HepG2 (cell line): ENCODE measurements around the gene PLPP3. TPM values are rescaled to one million over a fixed set of nuclear protein-coding genes. Genes with fewer than 3 reads are reported as not detected.

Source experiments
- ARID3A ChIP-seq: IDR thresholded peaks from 2 replicates; pipeline ENCODE4 v1.6.1; 2012; ENCODE audit warnings: low read depth, low read length, improper control_type of control experiment
- BCL6 ChIP-seq: IDR thresholded peaks from 2 replicates; pipeline ENCODE4 v1.6.1; 2016; ENCODE audit warnings: missing genetic modification reagents, missing compliant biosample characterization
- CREB1 ChIP-seq, 2 experiments: fragments of 450-650 bp in 1 of 2; IDR thresholded peaks; 2 replicates each; pipeline ENCODE4 v1.6.1; 2016 to 2017; ENCODE audit warnings: control low read depth in 1 of 2, mild to moderate bottlenecking in 1 of 2, missing compliant biosample characterization in 1 of 2, missing genetic modification characterization in 1 of 2
- FOXA1 ChIP-seq, 2 experiments: fragments of 450-650 bp in 1 of 2; sonication (generic) in 1 of 2; formaldehyde crosslinking in 1 of 2; IDR thresholded peaks; 2 replicates each; pipeline versions ENCODE4 v1.4.0 to v1.6.1; 2016 to 2020; ENCODE audit warnings: missing genetic modification reagents in 1 of 2
- KMT2A ChIP-seq: sonication (generic); formaldehyde crosslinking; IDR thresholded peaks from 2 replicates; pipeline ENCODE4 v1.4.0; 2020; ENCODE audit warnings: missing genetic modification reagents
- NFIC ChIP-seq: IDR thresholded peaks from 2 replicates; pipeline ENCODE4 v1.6.1; 2012; ENCODE audit warnings: mild to moderate bottlenecking, low read length, inconsistent platforms
- RXRB ChIP-seq: IDR thresholded peaks from 2 replicates; pipeline ENCODE4 v1.6.1; 2016; ENCODE audit warnings: borderline replicate concordance, missing genetic modification reagents, missing compliant biosample characterization
- SIX1 ChIP-seq: sonication (generic); formaldehyde crosslinking; IDR thresholded peaks from 2 replicates; pipeline ENCODE4 v1.4.0; 2020; ENCODE audit warnings: missing genetic modification reagents, borderline replicate concordance
- THAP11 ChIP-seq: IDR thresholded peaks from 2 replicates; pipeline ENCODE4 v1.6.1; 2016; ENCODE audit warnings: missing biosample characterization, missing genetic modification reagents
- ZFP82 ChIP-seq: sonication (generic); formaldehyde crosslinking; IDR thresholded peaks from 2 replicates; pipeline ENCODE4 v1.5.1; 2020; ENCODE audit warnings: mild to moderate bottlenecking, missing genetic modification reagents, borderline replicate concordance
- ZMYM3 ChIP-seq: sonication (generic); formaldehyde crosslinking; IDR thresholded peaks from 2 replicates; pipeline ENCODE4 v1.5.1; 2020; ENCODE audit warnings: mild to moderate bottlenecking, missing genetic modification reagents
- ZNF382 ChIP-seq: sonication (generic); formaldehyde crosslinking; IDR thresholded peaks from 2 replicates; pipeline ENCODE4 v1.5.0; 2020; ENCODE audit warnings: missing genetic modification reagents, mild to moderate bottlenecking, borderline replicate concordance
- ZNF710 ChIP-seq: sonication (generic); formaldehyde crosslinking; IDR thresholded peaks from 2 replicates; pipeline ENCODE4 v1.5.0; 2020; ENCODE audit warnings: mild to moderate bottlenecking, missing genetic modification reagents, borderline replicate concordance
- polyA plus RNA-seq, 8 experiments: library from polyadenylated mRNA; depleted of rRNA in 3 of 8; stranded (reverse) in 7 of 8; unstranded in 1 of 8; fragments of >200 nt; fragmentation: Illumina TruSeq in 4 of 8; extraction: Trizol in 4 of 8; gene quantifications; 2 replicates each; pipeline versions ENCODE4 v1.2.1 to v1.2.3, GENCODE V29; 2011 to 2016; ENCODE audit warnings: low read depth in 4 of 8, missing spikeins in 1 of 8, mixed read lengths in 1 of 8; ENCODE audit not compliant: insufficient read depth in 1 of 8
- total RNA-seq, 5 experiments: library from RNA; depleted of rRNA; stranded (reverse); fragments of >200 nt; fragmentation: Illumina TruSeq; extraction: Trizol; gene quantifications; 2 replicates each; pipeline ENCODE4 v1.2.3, GENCODE V29; 2016; ENCODE audit warnings: low read depth in 1 of 5
- TF ChIP-seq, protein P1 (sequence below): sonication (generic); formaldehyde crosslinking; conservative IDR thresholded peaks from 2 replicates; pipeline ENCODE4 v1.4.0; 2020; ENCODE audit warnings: missing genetic modification reagents
- TF ChIP-seq, protein P2 (sequence below): sonication (generic); formaldehyde crosslinking; IDR thresholded peaks from 2 replicates; pipeline ENCODE4 v1.5.0; 2020; ENCODE audit warnings: mild to moderate bottlenecking, missing genetic modification reagents, moderate library complexity
- TF ChIP-seq, protein P3 (sequence below), 2 experiments: sonication (generic) in 1 of 2; formaldehyde crosslinking in 1 of 2; IDR thresholded peaks; 2 replicates each; pipeline versions ENCODE4 v1.4.0 to v1.6.1; 2018 to 2020; ENCODE audit warnings: missing genetic modification reagents in 2 of 2, borderline replicate concordance in 1 of 2, low read depth in 1 of 2, mild to moderate bottlenecking in 1 of 2, missing biosample characterization in 1 of 2
- TF ChIP-seq, protein P4 (sequence below): sonication (generic); formaldehyde crosslinking; IDR thresholded peaks from 2 replicates; pipeline ENCODE4 v1.5.0; 2020; ENCODE audit warnings: missing genetic modification reagents

The PLPP3 gene
- total and polyA plus RNA-seq, 2 of the 13 experiments (the other 11 are each of a cell fraction or from before 2014, with no cell fraction given), result 49.7 to 65.8 TPM

DNA sequence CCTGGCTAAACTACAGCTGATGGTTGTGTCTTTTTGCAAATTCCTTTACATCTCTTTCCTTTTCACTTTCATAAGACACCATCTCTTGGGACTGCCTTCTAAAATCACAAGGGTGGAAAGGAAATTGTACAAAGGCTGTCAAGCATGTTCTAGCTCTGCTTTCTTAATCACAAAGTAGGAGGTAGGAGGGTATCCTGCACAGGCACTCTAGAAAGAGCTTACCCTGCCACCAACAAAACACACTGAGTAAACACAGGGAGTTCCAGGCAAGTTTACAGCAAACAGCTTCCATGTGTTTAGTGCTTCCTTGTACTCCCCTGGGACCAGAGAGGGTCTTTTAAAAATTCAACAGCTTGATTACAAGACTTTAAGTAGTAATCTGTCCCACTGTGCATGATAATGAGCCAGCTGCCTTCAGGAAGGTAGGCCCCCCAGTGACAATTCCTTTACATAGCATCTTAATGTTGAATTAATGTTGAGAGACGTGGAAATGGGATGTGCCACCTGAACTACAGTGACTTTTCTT is 2.4 kb downstream of the PLPP3 start (continued):
- TF ChIP-seq ZNF710 (0 out of 2 replicates have a peak, but pooled peaks have one; percentile 31), ARID3A (0 out of 2 replicates have a peak, but pooled peaks have one; percentile 31), ZFP82 (CRISPR knock-in tag) (no peak), CREB1 (IDR thresholded peaks at IDR 0.05) (no peak), CREB1 (CRISPR knock-in tag; IDR thresholded peaks at IDR 0.05) (peak; percentile 24; the same call in 1 of the 2 replicates), KMT2A (CRISPR knock-in tag) (no peak), ZNF382 (CRISPR knock-in tag) (no peak), BCL6 (CRISPR knock-in tag) (no peak), ZMYM3 (CRISPR knock-in tag) (0 out of 2 replicates have a peak, but pooled peaks have one; percentile 32), THAP11 (CRISPR knock-in tag) (peak; percentile 19; the same call in 1 of the 2 replicates), FOXA1 (IDR thresholded peaks at IDR 0.05) (no peak), FOXA1 (CRISPR knock-in tag; IDR thresholded peaks at IDR 0.05) (peak; percentile 48; the same call in 1 of the 2 replicates), SIX1 (CRISPR knock-in tag) (peak; percentile 23; the same call in 1 of the 2 replicates), NFIC (no peak), RXRB (CRISPR knock-in tag) (peak; percentile 34; the same call in 1 of the 2 replicates)
- TF ChIP-seq, protein P1, sequence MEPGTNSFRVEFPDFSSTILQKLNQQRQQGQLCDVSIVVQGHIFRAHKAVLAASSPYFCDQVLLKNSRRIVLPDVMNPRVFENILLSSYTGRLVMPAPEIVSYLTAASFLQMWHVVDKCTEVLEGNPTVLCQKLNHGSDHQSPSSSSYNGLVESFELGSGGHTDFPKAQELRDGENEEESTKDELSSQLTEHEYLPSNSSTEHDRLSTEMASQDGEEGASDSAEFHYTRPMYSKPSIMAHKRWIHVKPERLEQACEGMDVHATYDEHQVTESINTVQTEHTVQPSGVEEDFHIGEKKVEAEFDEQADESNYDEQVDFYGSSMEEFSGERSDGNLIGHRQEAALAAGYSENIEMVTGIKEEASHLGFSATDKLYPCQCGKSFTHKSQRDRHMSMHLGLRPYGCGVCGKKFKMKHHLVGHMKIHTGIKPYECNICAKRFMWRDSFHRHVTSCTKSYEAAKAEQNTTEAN, result peak; percentile 38; the same call in 1 of the 2 replicates
- TF ChIP-seq, protein P2, sequence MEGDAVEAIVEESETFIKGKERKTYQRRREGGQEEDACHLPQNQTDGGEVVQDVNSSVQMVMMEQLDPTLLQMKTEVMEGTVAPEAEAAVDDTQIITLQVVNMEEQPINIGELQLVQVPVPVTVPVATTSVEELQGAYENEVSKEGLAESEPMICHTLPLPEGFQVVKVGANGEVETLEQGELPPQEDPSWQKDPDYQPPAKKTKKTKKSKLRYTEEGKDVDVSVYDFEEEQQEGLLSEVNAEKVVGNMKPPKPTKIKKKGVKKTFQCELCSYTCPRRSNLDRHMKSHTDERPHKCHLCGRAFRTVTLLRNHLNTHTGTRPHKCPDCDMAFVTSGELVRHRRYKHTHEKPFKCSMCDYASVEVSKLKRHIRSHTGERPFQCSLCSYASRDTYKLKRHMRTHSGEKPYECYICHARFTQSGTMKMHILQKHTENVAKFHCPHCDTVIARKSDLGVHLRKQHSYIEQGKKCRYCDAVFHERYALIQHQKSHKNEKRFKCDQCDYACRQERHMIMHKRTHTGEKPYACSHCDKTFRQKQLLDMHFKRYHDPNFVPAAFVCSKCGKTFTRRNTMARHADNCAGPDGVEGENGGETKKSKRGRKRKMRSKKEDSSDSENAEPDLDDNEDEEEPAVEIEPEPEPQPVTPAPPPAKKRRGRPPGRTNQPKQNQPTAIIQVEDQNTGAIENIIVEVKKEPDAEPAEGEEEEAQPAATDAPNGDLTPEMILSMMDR (CRISPR knock-in tag), result peak; percentile 75
- TF ChIP-seq, protein P3, sequence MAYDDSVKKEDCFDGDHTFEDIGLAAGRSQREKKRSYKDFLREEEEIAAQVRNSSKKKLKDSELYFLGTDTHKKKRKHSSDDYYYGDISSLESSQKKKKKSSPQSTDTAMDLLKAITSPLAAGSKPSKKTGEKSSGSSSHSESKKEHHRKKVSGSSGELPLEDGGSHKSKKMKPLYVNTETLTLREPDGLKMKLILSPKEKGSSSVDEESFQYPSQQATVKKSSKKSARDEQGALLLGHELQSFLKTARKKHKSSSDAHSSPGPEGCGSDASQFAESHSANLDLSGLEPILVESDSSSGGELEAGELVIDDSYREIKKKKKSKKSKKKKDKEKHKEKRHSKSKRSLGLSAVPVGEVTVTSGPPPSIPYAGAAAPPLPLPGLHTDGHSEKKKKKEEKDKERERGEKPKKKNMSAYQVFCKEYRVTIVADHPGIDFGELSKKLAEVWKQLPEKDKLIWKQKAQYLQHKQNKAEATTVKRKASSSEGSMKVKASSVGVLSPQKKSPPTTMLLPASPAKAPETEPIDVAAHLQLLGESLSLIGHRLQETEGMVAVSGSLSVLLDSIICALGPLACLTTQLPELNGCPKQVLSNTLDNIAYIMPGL (CRISPR knock-in tag; IDR thresholded peaks at IDR 0.05; ENCODE audit: borderline replicate concordance in 1 of 2, low read depth in 1 of 2), result peak in 1 of 2 experiments; percentile 66; a peak in 1 of 4 replicates
- TF ChIP-seq, protein P4, sequence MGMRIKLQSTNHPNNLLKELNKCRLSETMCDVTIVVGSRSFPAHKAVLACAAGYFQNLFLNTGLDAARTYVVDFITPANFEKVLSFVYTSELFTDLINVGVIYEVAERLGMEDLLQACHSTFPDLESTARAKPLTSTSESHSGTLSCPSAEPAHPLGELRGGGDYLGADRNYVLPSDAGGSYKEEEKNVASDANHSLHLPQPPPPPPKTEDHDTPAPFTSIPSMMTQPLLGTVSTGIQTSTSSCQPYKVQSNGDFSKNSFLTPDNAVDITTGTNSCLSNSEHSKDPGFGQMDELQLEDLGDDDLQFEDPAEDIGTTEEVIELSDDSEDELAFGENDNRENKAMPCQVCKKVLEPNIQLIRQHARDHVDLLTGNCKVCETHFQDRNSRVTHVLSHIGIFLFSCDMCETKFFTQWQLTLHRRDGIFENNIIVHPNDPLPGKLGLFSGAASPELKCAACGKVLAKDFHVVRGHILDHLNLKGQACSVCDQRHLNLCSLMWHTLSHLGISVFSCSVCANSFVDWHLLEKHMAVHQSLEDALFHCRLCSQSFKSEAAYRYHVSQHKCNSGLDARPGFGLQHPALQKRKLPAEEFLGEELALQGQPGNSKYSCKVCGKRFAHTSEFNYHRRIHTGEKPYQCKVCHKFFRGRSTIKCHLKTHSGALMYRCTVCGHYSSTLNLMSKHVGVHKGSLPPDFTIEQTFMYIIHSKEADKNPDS, result no peak
